ENCODE results near the gene VDAC2.

GRCh38 chr10:75211007-75211691 lies 553 bp downstream of the VDAC2 start:
- TF ChIP-seq ELF4 (CRISPR knock-in tag; IDR thresholded peaks at IDR 0.05; ENCODE audit: low read depth) (no peak), CTCF (IDR thresholded peaks at IDR 0.05) (no peak), FOXJ3 (CRISPR knock-in tag; IDR thresholded peaks at IDR 0.05; ENCODE audit: borderline replicate concordance) (no peak), NR1H2 (CRISPR knock-in tag; IDR thresholded peaks at IDR 0.05) (no peak), TEAD4 (CRISPR knock-in tag; IDR thresholded peaks at IDR 0.05) (no peak), MAX (CRISPR knock-in tag; IDR thresholded peaks at IDR 0.05) (no peak)
- TF ChIP-seq, protein P1, sequence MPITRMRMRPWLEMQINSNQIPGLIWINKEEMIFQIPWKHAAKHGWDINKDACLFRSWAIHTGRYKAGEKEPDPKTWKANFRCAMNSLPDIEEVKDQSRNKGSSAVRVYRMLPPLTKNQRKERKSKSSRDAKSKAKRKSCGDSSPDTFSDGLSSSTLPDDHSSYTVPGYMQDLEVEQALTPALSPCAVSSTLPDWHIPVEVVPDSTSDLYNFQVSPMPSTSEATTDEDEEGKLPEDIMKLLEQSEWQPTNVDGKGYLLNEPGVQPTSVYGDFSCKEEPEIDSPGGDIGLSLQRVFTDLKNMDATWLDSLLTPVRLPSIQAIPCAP (CRISPR knock-in tag; IDR thresholded peaks at IDR 0.05) = no peak
- TF ChIP-seq, protein P2, sequence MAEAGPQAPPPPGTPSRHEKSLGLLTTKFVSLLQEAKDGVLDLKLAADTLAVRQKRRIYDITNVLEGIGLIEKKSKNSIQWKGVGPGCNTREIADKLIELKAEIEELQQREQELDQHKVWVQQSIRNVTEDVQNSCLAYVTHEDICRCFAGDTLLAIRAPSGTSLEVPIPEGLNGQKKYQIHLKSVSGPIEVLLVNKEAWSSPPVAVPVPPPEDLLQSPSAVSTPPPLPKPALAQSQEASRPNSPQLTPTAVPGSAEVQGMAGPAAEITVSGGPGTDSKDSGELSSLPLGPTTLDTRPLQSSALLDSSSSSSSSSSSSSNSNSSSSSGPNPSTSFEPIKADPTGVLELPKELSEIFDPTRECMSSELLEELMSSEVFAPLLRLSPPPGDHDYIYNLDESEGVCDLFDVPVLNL (CRISPR knock-in tag; IDR thresholded peaks at IDR 0.05; ENCODE audit: borderline replicate concordance, low read depth) = no peak
- TF ChIP-seq, protein P3, sequence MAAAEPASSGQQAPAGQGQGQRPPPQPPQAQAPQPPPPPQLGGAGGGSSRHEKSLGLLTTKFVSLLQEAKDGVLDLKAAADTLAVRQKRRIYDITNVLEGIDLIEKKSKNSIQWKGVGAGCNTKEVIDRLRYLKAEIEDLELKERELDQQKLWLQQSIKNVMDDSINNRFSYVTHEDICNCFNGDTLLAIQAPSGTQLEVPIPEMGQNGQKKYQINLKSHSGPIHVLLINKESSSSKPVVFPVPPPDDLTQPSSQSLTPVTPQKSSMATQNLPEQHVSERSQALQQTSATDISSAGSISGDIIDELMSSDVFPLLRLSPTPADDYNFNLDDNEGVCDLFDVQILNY (CRISPR knock-in tag; IDR thresholded peaks at IDR 0.05) = no peak
- TF ChIP-seq, protein P4, sequence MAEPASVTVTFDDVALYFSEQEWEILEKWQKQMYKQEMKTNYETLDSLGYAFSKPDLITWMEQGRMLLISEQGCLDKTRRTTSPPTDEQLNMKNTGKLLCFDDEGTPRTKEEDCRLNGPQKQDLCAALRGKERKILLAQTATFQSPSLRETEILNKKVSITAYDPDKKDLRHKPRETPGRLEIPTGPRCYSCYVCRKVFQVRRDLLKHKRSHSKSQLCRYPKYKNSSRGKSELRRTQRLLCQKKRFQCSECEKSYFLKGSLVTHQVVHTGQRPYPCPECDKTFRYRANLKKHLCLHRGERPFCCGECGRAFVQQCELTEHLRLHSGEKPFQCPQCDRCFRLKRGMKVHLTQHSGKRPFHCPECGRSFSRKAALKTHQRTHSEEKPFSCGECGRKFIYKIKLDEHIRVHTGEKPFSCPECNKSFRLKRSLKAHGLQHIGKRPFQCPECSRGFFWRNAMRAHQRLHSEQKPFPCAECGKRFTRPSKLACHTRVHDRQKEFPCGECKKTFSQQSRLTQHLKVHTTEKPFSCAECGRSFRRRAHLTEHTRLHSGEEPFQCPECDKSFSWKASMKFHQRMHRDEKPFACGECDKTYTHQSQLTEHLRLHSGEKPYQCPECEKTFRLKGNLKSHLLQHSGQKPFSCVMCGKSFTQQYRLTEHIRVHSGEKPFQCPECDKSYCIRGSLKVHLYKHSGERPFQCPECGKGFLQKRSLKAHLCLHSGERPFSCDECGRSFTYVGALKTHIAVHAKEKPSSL (CRISPR knock-in tag; conservative IDR thresholded peaks at IDR 0.05) = no peak
